22Rv1 (cell line): ENCODE measurements around the gene CUL5.
A peak's percentile ranks its signal among the peaks of the same experiment; 100 is the strongest.

Experiments used
- H3K27ac ChIP-seq: fragments of 450-650 bp; 2 replicates; pipeline ENCODE4 v1.5.1; 2017
- CTCF ChIP-seq: fragments of 450-650 bp; IDR thresholded peaks from 2 replicates; pipeline ENCODE4 v1.5.1; 2017; ENCODE audit warnings: mild to moderate bottlenecking
- ZFX ChIP-seq: fragments of 450-650 bp; IDR thresholded peaks from 2 replicates; pipeline ENCODE4 v1.6.1; 2017; ENCODE audit warnings: antibody characterized with exemption, borderline replicate concordance

Gene CUL5

GRCh38 chr11:108037211-108037610 is 28.5 kb downstream of the CUL5 start:
- no peak overlapping the region for H3K27ac ChIP-seq
- TF ChIP-seq ZFX = no peak
- no peak for TF ChIP-seq CTCF

- H3K27ac ChIP-seq = no peak overlapping the region
- no peak for TF ChIP-seq CTCF
- TF ChIP-seq ZFX = no peak
Observed at GRCh38 chr11:108037636-108038035, 28.9 kb downstream of the CUL5 start.

GRCh38 chr11:108048269-108048668 is 39.6 kb downstream of the CUL5 start:
- no peak for TF ChIP-seq CTCF
- no peak for TF ChIP-seq ZFX
- H3K27ac ChIP-seq = no peak overlapping the region

GRCh38 chr11:108062336-108062735 is 53.6 kb downstream of the CUL5 start:
- no peak overlapping the region for H3K27ac ChIP-seq
- no peak for TF ChIP-seq ZFX
- TF ChIP-seq CTCF = no peak

GRCh38 chr11:108063410-108063809 is 54.7 kb downstream of the CUL5 start:
- TF ChIP-seq CTCF (no peak), ZFX (no peak)
- H3K27ac ChIP-seq = no peak overlapping the region

- H3K27ac ChIP-seq = no peak overlapping the region
- no peak for TF ChIP-seq CTCF
- TF ChIP-seq ZFX = no peak
Observed at GRCh38 chr11:108069947-108070346, 61.2 kb downstream of the CUL5 start.

GRCh38 chr11:108084811-108085210 is 76.1 kb downstream of the CUL5 start:
- no peak for TF ChIP-seq ZFX
- TF ChIP-seq CTCF = no peak
- peak overlapping the region; percentile 22; the same call in 1 of the 2 replicates for H3K27ac ChIP-seq
